Measurements from ENCODE around the gene SFT2D1. TPM values are rescaled to one million over a fixed set of nuclear protein-coding genes. Genes with fewer than 3 reads are reported as not detected.
A peak's percentile ranks its signal among the peaks of the same experiment; 100 is the strongest.

SFT2D1 gene
- total RNA-seq, 1 donor from 2014 or later: 49.5 TPM

DNA sequence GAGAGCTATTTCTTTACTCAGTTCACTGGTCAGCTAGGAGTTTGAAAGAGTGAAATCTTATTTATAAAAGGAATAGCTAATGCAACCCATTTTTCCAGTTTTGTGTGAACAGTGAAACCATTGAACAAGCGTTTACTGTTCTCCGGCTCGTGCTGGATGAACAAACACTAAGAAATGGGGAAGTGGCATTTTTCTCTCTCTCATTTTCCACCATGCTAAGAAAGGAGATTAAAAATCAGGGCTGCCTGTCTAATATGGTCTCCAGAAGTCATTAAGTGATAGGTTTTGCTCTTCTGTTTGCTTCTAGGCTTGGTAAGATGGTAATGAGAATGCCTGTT is 774 bp upstream of the SFT2D1 start:
- no peak for DNase-seq
- Mint-ChIP-seq H3K27ac (peak overlapping the region; percentile 89), H3K9me3 (no peaks in the 10 kb centered on the region), H3K4me3 (peak overlapping the region; percentile 92), H3K36me3 (ENCODE audit: low read depth) (peaks cover 7% of the 10 kb centered on the region), H3K27me3 (no peaks in the 10 kb centered on the region), H3K4me1 (peaks cover 16% of the 10 kb centered on the region)
- TF ChIP-seq, protein P1, sequence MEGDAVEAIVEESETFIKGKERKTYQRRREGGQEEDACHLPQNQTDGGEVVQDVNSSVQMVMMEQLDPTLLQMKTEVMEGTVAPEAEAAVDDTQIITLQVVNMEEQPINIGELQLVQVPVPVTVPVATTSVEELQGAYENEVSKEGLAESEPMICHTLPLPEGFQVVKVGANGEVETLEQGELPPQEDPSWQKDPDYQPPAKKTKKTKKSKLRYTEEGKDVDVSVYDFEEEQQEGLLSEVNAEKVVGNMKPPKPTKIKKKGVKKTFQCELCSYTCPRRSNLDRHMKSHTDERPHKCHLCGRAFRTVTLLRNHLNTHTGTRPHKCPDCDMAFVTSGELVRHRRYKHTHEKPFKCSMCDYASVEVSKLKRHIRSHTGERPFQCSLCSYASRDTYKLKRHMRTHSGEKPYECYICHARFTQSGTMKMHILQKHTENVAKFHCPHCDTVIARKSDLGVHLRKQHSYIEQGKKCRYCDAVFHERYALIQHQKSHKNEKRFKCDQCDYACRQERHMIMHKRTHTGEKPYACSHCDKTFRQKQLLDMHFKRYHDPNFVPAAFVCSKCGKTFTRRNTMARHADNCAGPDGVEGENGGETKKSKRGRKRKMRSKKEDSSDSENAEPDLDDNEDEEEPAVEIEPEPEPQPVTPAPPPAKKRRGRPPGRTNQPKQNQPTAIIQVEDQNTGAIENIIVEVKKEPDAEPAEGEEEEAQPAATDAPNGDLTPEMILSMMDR (IDR thresholded peaks at IDR 0.05): no peak
- ATAC-seq (ENCODE audit: low read depth): peak; percentile 35
- intact Hi-C loops (cut with micrococcal nuclease): loop anchor here (1.0 to 10.0 kb wide), 9 partner anchors 9 to 812 kb away; partner anchors contain the start of genes CEP43, GPR31 and RPS6KA2
- ChIA-PET POLR2A (interaction anchor here (0.6 to 4.6 kb wide), 14 partner anchors 9 to 787 kb away, joined by 3 to 33 read pairs (median 6); no protein-coding TSS in a partner anchor), CTCF (interaction anchor here (0.6 to 3.2 kb wide), 3 partner anchors 9 to 38 kb away, joined by 3 to 16 read pairs (median 5); no protein-coding TSS in a partner anchor)

DNA sequence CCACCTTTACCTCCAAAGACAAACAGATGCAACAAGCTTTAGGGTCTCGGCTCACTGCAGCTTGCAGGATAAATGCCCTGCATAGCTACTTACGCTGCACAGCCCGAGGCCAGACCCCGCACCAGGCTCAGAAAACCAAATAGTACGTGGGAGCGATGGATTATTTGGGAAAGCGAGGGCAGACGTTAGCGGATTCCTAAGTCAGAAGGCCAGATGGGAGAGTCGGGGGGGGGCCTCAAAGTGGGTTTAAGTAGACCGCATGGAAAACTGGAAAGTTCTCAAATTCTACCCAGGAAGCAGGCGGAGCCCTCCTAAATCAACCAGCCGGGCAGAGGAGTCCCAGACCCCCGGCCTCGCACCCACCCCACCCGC is 382 bp downstream of the SFT2D1 start:
- peaks cover 7% of the 10 kb centered on the region for H3K36me3 Mint-ChIP-seq (ENCODE audit: low read depth)
- POLR2A ChIA-PET: interaction anchor here (0.7 to 4.6 kb wide), 14 partner anchors 8 to 788 kb away, joined by 3 to 33 read pairs (median 6); no protein-coding TSS in a partner anchor

DNA sequence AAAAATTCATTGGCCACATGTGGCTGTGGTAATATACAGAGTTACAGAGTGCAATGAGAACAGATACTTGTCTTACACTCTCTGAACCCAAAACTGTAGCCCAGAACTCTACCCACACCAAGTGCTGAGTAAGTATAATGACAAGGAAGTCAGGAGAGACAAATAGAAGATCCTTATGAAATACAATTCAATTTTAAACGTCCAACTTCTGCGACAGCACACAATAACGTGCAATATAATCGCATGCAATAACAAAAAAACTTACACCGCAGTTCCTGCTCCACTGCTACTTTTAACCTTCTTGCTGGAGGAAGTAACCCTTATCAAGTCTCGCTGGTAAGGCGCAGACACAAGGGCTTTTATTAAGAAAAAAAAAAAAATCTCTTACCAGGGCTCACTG is 881 bp downstream of the SFT2D1 start:
- ATAC-seq (ENCODE audit: low read depth) (peak; percentile 12), DNase-seq (no peak)
- Mint-ChIP-seq H3K9me3 (no peaks in the 10 kb centered on the region), H3K36me3 (ENCODE audit: low read depth) (peaks cover 7% of the 10 kb centered on the region), H3K4me1 (peaks cover 16% of the 10 kb centered on the region), H3K4me3 (peak overlapping the region; percentile 92), H3K27ac (peak overlapping the region; percentile 89), H3K27me3 (no peaks in the 10 kb centered on the region)
- TF ChIP-seq, protein P1 (IDR thresholded peaks at IDR 0.05): no peak
- CTCF ChIA-PET: interaction anchor here (0.6 to 3.2 kb wide), 3 partner anchors 22 to 873 kb away, joined by 3 to 16 read pairs (median 4); no protein-coding TSS in a partner anchor
- POLR2A ChIA-PET: interaction anchor here (0.7 to 4.6 kb wide), 8 partner anchors 8 to 753 kb away, joined by 3 to 33 read pairs (median 8); no protein-coding TSS in a partner anchor
- intact Hi-C loops (cut with micrococcal nuclease): loop anchor here (1.0 to 10.0 kb wide), 5 partner anchors 8 to 813 kb away; partner anchors contain the start of genes CEP43, GPR31 and RPS6KA2

More for the DNA sequence above, 382 bp downstream of the SFT2D1 start:
- peak overlapping the region; percentile 92 for H3K4me3 Mint-ChIP-seq
- H3K4me1 Mint-ChIP-seq: peaks cover 16% of the 10 kb centered on the region
- TF ChIP-seq, protein P1 (IDR thresholded peaks at IDR 0.05): no peak
- DNase-seq (no peak), ATAC-seq (ENCODE audit: low read depth) (peak; percentile 15)
- no peaks in the 10 kb centered on the region for H3K27me3 Mint-ChIP-seq
- H3K27ac Mint-ChIP-seq: peak overlapping the region; percentile 89
- intact Hi-C loops (cut with micrococcal nuclease): loop anchor here (1.0 to 10.0 kb wide), 9 partner anchors 9 to 813 kb away; partner anchors contain the start of genes CEP43, GPR31 and RPS6KA2
- no peaks in the 10 kb centered on the region for H3K9me3 Mint-ChIP-seq
- CTCF ChIA-PET: interaction anchor here (0.6 to 3.2 kb wide), 2 partner anchors 21 to 39 kb away, joined by 3 to 16 read pairs; no protein-coding TSS in a partner anchor

DNA sequence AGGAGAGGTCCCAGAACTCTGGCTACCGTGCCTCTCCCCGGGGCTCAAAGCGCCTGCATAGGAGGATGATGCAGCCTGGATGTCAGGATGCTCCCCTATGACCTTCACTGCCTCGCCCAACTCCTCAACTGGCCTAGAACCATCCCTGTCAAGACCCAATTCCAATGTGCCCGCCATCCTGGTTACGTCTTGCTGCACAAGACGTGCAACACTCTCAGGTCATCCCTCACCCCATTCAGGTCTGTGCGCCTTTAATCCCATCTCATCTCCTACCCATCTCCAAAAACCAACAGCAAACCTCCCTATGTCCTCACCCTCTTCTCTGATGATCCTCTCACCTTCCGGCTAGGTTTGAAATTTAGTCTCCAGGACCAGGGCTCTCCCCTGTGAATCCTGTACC is 3.5 kb downstream of the SFT2D1 start:
- no peak overlapping the region for H3K27ac Mint-ChIP-seq
- peaks cover 13% of the 10 kb centered on the region for H3K4me1 Mint-ChIP-seq
- no peaks in the 10 kb centered on the region for H3K27me3 Mint-ChIP-seq
- no peaks in the 10 kb centered on the region for H3K9me3 Mint-ChIP-seq
- DNase-seq: no peak
- TF ChIP-seq, protein P1 (IDR thresholded peaks at IDR 0.05): no peak
- intact Hi-C loops (cut with micrococcal nuclease): no loop called here
- ChIA-PET POLR2A (interaction anchor here (0.6 kb wide), 1 partner anchor 25 kb away, joined by 5 read pairs; no protein-coding TSS in a partner anchor), CTCF (no interaction called here)
- peaks cover 9% of the 10 kb centered on the region for H3K36me3 Mint-ChIP-seq (ENCODE audit: low read depth)
- H3K4me3 Mint-ChIP-seq: no peak overlapping the region
- ATAC-seq (ENCODE audit: low read depth): no peak

DNA sequence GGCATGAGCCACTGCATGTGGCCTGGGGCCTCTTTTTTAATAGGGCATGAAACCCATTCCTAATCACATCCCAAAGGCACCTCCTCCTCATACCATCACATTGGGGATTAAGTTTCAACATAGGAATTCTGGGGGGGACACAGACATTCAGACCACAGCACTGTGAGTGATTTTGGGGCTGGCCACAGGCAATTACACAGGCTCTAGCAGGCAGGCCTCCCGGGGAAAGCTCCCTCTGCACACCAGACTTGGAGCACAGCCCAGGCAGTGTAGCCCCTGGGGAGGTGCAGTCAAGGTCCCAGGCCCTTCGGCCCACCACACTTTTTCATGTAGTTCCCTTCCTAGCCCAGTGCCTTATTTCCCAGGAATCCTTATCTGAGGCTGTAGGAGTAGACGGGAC is 5.5 kb downstream of the SFT2D1 start:
- TF ChIP-seq, protein P1 (IDR thresholded peaks at IDR 0.05): no peak
- POLR2A ChIA-PET: no interaction called here
- peak overlapping the region; percentile 79 for H3K27ac Mint-ChIP-seq
- no peak for DNase-seq
- CTCF ChIA-PET: interaction anchor here (1.2 kb wide), 2 partner anchors 45 to 61 kb away, joined by 4 to 6 read pairs; no protein-coding TSS in a partner anchor
- H3K9me3 Mint-ChIP-seq: no peaks in the 10 kb centered on the region
- no peak overlapping the region for H3K4me3 Mint-ChIP-seq
- peaks cover 21% of the 10 kb centered on the region for H3K36me3 Mint-ChIP-seq (ENCODE audit: low read depth)
- intact Hi-C loops (cut with micrococcal nuclease): no loop called here
- no peak for ATAC-seq (ENCODE audit: low read depth)
- H3K27me3 Mint-ChIP-seq: no peaks in the 10 kb centered on the region
- H3K4me1 Mint-ChIP-seq: peaks cover 6% of the 10 kb centered on the region

All from activated B cell treated with CpG ODN at 0.5 μM for 24 hours (primary cell).